Liver (tissue), 9 donors: ENCODE data around the gene TMEM26. TPM values are rescaled to one million over a fixed set of nuclear protein-coding genes. Genes with fewer than 3 reads are reported as not detected.

Experiments
- DNase-seq: peaks from one replicate; pipeline ENCODE4 v3.0.0-alpha.2; 2017; ENCODE audit warnings: low spot score
- H3K27ac ChIP-seq, 2 donors: one replicate each; pipeline ENCODE4 v1.7.0; 2013; ENCODE audit warnings: inconsistent platforms in 2 of 2, low read length in 2 of 2, control low read depth in 1 of 2, low read depth in 1 of 2, mild to moderate bottlenecking in 1 of 2
- H3K27me3 ChIP-seq, 4 donors: one replicate each; pipeline versions ENCODE4 v1.6.1 to v1.7.0; 2013; ENCODE audit warnings: low read length in 3 of 4, inconsistent platforms in 1 of 4, mild to moderate bottlenecking in 1 of 4, moderate library complexity in 1 of 4; ENCODE audit not compliant: control insufficient read depth in 4 of 4, insufficient read depth in 4 of 4
- H3K36me3 ChIP-seq, 4 donors: one replicate each; pipeline versions ENCODE4 v1.6.1 to v1.7.0; 2013; ENCODE audit warnings: low read length in 3 of 4, mild to moderate bottlenecking in 3 of 4, low read depth in 1 of 4, moderate library complexity in 1 of 4; ENCODE audit not compliant: control insufficient read depth in 4 of 4, insufficient read depth in 3 of 4
- H3K4me1 ChIP-seq, 4 donors: one replicate each; pipeline versions ENCODE4 v1.6.1 to v1.7.0; 2013; ENCODE audit warnings: low read length in 3 of 4, mild to moderate bottlenecking in 3 of 4, moderate library complexity in 1 of 4; ENCODE audit not compliant: control insufficient read depth in 4 of 4, insufficient read depth in 4 of 4
- H3K4me3 ChIP-seq, 3 donors: one replicate each; pipeline versions ENCODE4 v1.6.1 to v1.7.0; 2013; ENCODE audit warnings: low read length in 3 of 3, control low read depth in 1 of 3, low read depth in 1 of 3, mild to moderate bottlenecking in 1 of 3
- H3K9ac ChIP-seq, 2 donors: one replicate each; pipeline ENCODE4 v1.7.0; 2013; ENCODE audit warnings: low read length in 2 of 2, mild to moderate bottlenecking in 2 of 2, moderate library complexity in 2 of 2, control low read depth in 1 of 2, low read depth in 1 of 2
- H3K9me3 ChIP-seq, 4 donors: one replicate each; pipeline versions ENCODE4 v1.6.1 to v1.7.0; 2013; ENCODE audit warnings: low read length in 3 of 4; ENCODE audit not compliant: control insufficient read depth in 4 of 4
- FOXA1 ChIP-seq: IDR thresholded peaks from 2 replicates; pipeline ENCODE4 v1.6.1; 2016; ENCODE audit warnings: antibody characterized with exemption
- FOXA2 ChIP-seq: IDR thresholded peaks from 2 replicates; pipeline ENCODE4 v1.6.1; 2016; ENCODE audit warnings: antibody characterized with exemption
- HNF4A ChIP-seq, 2 donors: conservative IDR thresholded peaks; 2 replicates each; pipeline ENCODE4 v1.6.1; 2016; ENCODE audit warnings: antibody characterized with exemption in 2 of 2, mild to moderate bottlenecking in 2 of 2
- HNF4G ChIP-seq: IDR thresholded peaks from 2 replicates; pipeline ENCODE4 v1.6.1; 2016; ENCODE audit warnings: antibody characterized with exemption
- MAX ChIP-seq: IDR thresholded peaks from 2 replicates; pipeline ENCODE4 v1.6.1; 2016; ENCODE audit warnings: antibody characterized with exemption
- NR2F2 ChIP-seq: IDR thresholded peaks from 2 replicates; pipeline ENCODE4 v1.6.1; 2016; ENCODE audit warnings: antibody characterized with exemption
- RXRA ChIP-seq, 2 donors: IDR thresholded peaks; 2 replicates each; pipeline ENCODE4 v1.6.1; 2017 to 2018; ENCODE audit warnings: antibody characterized with exemption in 2 of 2, mild to moderate bottlenecking in 1 of 2
- SP1 ChIP-seq: IDR thresholded peaks from 2 replicates; pipeline ENCODE4 v1.6.1; 2018; ENCODE audit warnings: antibody characterized with exemption, mild to moderate bottlenecking
- WGBS: extraction: QIAGEN DNeasy Blood & Tissue Kit; methylation state at CpG from one replicate; pipeline ENCODE4 v1.1.7; 2013; 5-methylcytosine and 5-hydroxymethylcytosine counted together
- polyA plus RNA-seq, 2 donors: library from polyadenylated mRNA; stranded (reverse) in 1 of 2; unstranded in 1 of 2; fragments of 200-250 nt in 1 of 2; fragments of >200 nt in 1 of 2; fragmentation: Nextera tagmentation in 1 of 2; extraction: Ambion mirVana in 1 of 2; gene quantifications; one replicate each; pipeline versions ENCODE4 v1.2.1 to v1.2.3, GENCODE V29; 2013 to 2015
- total RNA-seq, 2 donors: library from RNA; depleted of rRNA; stranded (reverse); fragments of >200 nt; gene quantifications; one replicate each; pipeline ENCODE4 v1.2.3, GENCODE V29; 2014
- TF ChIP-seq, protein P1 (sequence below): IDR thresholded peaks from 2 replicates; pipeline ENCODE4 v1.6.1; 2016; ENCODE audit warnings: antibody characterized with exemption
- TF ChIP-seq, protein P2 (sequence below): fragments of 150-350 bp; IDR thresholded peaks from 2 replicates; pipeline ENCODE4 v1.5.1; 2017; ENCODE audit warnings: improper control_type of control experiment, low read depth, low read length; ENCODE audit not compliant: missing input control
- TF ChIP-seq, protein P3 (sequence below): IDR thresholded peaks from 2 replicates; pipeline ENCODE4 v1.6.1; 2016; ENCODE audit warnings: antibody characterized with exemption, mild to moderate bottlenecking
- TF ChIP-seq, protein P4 (sequence below): IDR thresholded peaks from 2 replicates; pipeline ENCODE4 v1.6.1; 2016; ENCODE audit warnings: antibody characterized with exemption
- donor health status: healthy.
- donor health status: healthy.
- donor health status: healthy.
- donor health status: healthy.
- donor health status: healthy.

The TMEM26 gene
- total and polyA plus RNA-seq, 4 donors, result 0.31 to 5.5 (median 1.2) TPM

DNA sequence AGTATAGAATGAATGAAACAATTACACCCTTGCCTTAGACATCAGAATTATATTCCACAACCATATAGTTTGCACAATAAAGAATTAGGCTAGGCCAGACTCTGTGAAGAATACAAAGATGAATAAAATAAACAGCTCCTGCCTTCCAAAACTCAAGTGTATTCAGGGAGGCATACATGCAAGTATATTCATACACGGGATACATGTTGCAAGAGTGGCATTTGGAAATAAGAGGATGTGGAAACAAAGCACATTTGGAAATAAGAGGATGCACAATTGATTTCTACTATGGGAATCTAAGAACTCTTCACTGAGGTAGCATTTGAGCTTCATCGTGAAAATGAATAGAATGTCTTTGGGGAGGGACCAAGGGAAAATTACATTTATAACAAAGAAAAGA lies 27.0 kb upstream of the TMEM26 start:
- no peak overlapping the region for H3K9ac ChIP-seq
- H3K36me3 ChIP-seq, result no peaks in the 10 kb centered on the region
- H3K9me3 ChIP-seq, result no peaks in the 10 kb centered on the region
- no peak overlapping the region for H3K27ac ChIP-seq
- WGBS, result 54% methylated on average over 2 of the region's 2 CpGs
- no peak for TF ChIP-seq FOXA2
- no peak for TF ChIP-seq RXRA (IDR thresholded peaks at IDR 0.05)
- TF ChIP-seq, protein P1, sequence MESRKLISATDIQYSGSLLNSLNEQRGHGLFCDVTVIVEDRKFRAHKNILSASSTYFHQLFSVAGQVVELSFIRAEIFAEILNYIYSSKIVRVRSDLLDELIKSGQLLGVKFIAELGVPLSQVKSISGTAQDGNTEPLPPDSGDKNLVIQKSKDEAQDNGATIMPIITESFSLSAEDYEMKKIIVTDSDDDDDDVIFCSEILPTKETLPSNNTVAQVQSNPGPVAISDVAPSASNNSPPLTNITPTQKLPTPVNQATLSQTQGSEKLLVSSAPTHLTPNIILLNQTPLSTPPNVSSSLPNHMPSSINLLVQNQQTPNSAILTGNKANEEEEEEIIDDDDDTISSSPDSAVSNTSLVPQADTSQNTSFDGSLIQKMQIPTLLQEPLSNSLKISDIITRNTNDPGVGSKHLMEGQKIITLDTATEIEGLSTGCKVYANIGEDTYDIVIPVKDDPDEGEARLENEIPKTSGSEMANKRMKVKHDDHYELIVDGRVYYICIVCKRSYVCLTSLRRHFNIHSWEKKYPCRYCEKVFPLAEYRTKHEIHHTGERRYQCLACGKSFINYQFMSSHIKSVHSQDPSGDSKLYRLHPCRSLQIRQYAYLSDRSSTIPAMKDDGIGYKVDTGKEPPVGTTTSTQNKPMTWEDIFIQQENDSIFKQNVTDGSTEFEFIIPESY, result no peak
- no peak for TF ChIP-seq HNF4G
- no peaks in the 10 kb centered on the region for H3K27me3 ChIP-seq
- H3K4me3 ChIP-seq, result no peak overlapping the region
- H3K4me1 ChIP-seq, result no peaks in the 10 kb centered on the region
- no peak for DNase-seq

GRCh38 chr10:61478621-61479312 lies 25.6 kb upstream of the TMEM26 start:
- Histone ChIP-seq H3K9ac (no peak overlapping the region), H3K36me3 (no peaks in the 10 kb centered on the region), H3K4me3 (no peak overlapping the region), H3K9me3 (no peaks in the 10 kb centered on the region), H3K27me3 (no peaks in the 10 kb centered on the region), H3K27ac (no peak overlapping the region), H3K4me1 (no peaks in the 10 kb centered on the region)
- WGBS, result 62% methylated on average over 4 of the region's 4 CpGs
- no peak for TF ChIP-seq HNF4A (conservative IDR thresholded peaks at IDR 0.05)
- no peak for TF ChIP-seq FOXA1
- DNase-seq, result no peak

- Histone ChIP-seq H3K27ac (no peak overlapping the region), H3K27me3 (no peaks in the 10 kb centered on the region), H3K4me1 (no peaks in the 10 kb centered on the region), H3K36me3 (no peaks in the 10 kb centered on the region), H3K9ac (no peak overlapping the region), H3K9me3 (peaks cover 0 to 2% (median 0%) of the 10 kb centered on the region in 4 donors), H3K4me3 (no peak overlapping the region)
- TF ChIP-seq HNF4G (no peak), SP1 (no peak), RXRA (IDR thresholded peaks at IDR 0.05) (no peak), NR2F2 (no peak), MAX (no peak), FOXA1 (no peak), FOXA2 (no peak)
- TF ChIP-seq, protein P2, sequence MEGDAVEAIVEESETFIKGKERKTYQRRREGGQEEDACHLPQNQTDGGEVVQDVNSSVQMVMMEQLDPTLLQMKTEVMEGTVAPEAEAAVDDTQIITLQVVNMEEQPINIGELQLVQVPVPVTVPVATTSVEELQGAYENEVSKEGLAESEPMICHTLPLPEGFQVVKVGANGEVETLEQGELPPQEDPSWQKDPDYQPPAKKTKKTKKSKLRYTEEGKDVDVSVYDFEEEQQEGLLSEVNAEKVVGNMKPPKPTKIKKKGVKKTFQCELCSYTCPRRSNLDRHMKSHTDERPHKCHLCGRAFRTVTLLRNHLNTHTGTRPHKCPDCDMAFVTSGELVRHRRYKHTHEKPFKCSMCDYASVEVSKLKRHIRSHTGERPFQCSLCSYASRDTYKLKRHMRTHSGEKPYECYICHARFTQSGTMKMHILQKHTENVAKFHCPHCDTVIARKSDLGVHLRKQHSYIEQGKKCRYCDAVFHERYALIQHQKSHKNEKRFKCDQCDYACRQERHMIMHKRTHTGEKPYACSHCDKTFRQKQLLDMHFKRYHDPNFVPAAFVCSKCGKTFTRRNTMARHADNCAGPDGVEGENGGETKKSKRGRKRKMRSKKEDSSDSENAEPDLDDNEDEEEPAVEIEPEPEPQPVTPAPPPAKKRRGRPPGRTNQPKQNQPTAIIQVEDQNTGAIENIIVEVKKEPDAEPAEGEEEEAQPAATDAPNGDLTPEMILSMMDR, result no peak
- TF ChIP-seq, protein P1, result no peak
- TF ChIP-seq, protein P3, sequence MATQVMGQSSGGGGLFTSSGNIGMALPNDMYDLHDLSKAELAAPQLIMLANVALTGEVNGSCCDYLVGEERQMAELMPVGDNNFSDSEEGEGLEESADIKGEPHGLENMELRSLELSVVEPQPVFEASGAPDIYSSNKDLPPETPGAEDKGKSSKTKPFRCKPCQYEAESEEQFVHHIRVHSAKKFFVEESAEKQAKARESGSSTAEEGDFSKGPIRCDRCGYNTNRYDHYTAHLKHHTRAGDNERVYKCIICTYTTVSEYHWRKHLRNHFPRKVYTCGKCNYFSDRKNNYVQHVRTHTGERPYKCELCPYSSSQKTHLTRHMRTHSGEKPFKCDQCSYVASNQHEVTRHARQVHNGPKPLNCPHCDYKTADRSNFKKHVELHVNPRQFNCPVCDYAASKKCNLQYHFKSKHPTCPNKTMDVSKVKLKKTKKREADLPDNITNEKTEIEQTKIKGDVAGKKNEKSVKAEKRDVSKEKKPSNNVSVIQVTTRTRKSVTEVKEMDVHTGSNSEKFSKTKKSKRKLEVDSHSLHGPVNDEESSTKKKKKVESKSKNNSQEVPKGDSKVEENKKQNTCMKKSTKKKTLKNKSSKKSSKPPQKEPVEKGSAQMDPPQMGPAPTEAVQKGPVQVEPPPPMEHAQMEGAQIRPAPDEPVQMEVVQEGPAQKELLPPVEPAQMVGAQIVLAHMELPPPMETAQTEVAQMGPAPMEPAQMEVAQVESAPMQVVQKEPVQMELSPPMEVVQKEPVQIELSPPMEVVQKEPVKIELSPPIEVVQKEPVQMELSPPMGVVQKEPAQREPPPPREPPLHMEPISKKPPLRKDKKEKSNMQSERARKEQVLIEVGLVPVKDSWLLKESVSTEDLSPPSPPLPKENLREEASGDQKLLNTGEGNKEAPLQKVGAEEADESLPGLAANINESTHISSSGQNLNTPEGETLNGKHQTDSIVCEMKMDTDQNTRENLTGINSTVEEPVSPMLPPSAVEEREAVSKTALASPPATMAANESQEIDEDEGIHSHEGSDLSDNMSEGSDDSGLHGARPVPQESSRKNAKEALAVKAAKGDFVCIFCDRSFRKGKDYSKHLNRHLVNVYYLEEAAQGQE, result no peak
- TF ChIP-seq, protein P4, sequence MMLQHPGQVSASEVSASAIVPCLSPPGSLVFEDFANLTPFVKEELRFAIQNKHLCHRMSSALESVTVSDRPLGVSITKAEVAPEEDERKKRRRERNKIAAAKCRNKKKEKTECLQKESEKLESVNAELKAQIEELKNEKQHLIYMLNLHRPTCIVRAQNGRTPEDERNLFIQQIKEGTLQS, result no peak
- DNase-seq, result no peak
- WGBS, result 69% methylated on average over 1 of the region's 1 CpG
Measured at GRCh38 chr10:61477451-61477850, 24.3 kb upstream of the TMEM26 start.
